HepG2 (cell line): ENCODE results near the gene COX4I1. TPM values are rescaled to one million over a fixed set of nuclear protein-coding genes. Genes with fewer than 3 reads are reported as not detected.
A peak's percentile ranks its signal among the peaks of the same experiment; 100 is the strongest.

Experiments
- ATAC-seq: fragments of 200-7000 bp; cut with Tn5 transposase; 3 replicates; pipeline ENCODE4 v1.9.1; 2020; ENCODE audit warnings: mild to moderate bottlenecking, moderate library complexity
- BruUV-seq: library from RNA; stranded (reverse); fragments of 400-500 nt; replicated peaks from 2 replicates; lab custom pipeline; 2021; lab: Mats Ljungman, UMichigan
- CTCF ChIA-PET: fragments of 300-600 bp; formaldehyde crosslinking; extraction: SDS; loops from one replicate; lab custom pipeline; 2021; ENCODE audit warnings: low total read pairs, inconsistent platforms, low intra/inter-chr PET ratio; lab: Yijun Ruan, JAX
- POLR2A ChIA-PET: fragments of 350-600 bp; sonication (Branson Sonifier 250); formaldehyde crosslinking; loops from one replicate; lab custom pipeline; 2020; ENCODE audit warnings: antibody characterized with exemption, inconsistent platforms; lab: Yijun Ruan, JAX
- DNase-seq: peaks from one replicate; pipeline ENCODE4 v3.0.0-alpha.2; 2015; ENCODE audit warnings: low spot score
- FAIRE-seq: peaks from 3 replicates; lab custom pipeline; 2011; peaks lifted over from hg19 to GRCh38; lab: Jason Lieb, UNC
- H2AFZ ChIP-seq: one replicate; pipeline ENCODE4 v1.6.1; 2011; ENCODE audit warnings: low read length, inconsistent platforms
- H3K27ac ChIP-seq: fragments of 300-600 bp; 3 replicates; pipeline ENCODE4 v1.8.0; 2011; ENCODE audit warnings: mixed run types, mild to moderate bottlenecking, mixed read lengths, low read length, inconsistent platforms; ENCODE audit not compliant: insufficient read depth; ENCODE audit errors: extremely low read length
- H3K27me3 ChIP-seq, 2 experiments: fragments of 200-600 bp in 1 of 2; 2 replicates in 1 of 2; 3 replicates in 1 of 2; pipeline versions ENCODE4 v1.6.0 to v1.8.0; 2011; ENCODE audit warnings: low read length in 2 of 2, mild to moderate bottlenecking in 2 of 2, moderate library complexity in 2 of 2, inconsistent platforms in 1 of 2; ENCODE audit not compliant: insufficient read depth in 2 of 2, control insufficient read depth in 1 of 2
- H3K36me3 ChIP-seq, 2 experiments: fragments of 200-600 bp in 1 of 2; replicated peaks in 1 of 2; 2 replicates in 1 of 2; 3 replicates in 1 of 2; pipeline versions ENCODE4 v1.5.1 to v1.8.0; 2011; ENCODE audit warnings: low read length in 2 of 2, inconsistent platforms in 1 of 2; ENCODE audit not compliant: insufficient read depth in 2 of 2, control insufficient read depth in 1 of 2
- H3K4me1 ChIP-seq: 2 replicates; pipeline ENCODE4 v1.5.1; 2012; ENCODE audit warnings: low read length, inconsistent platforms; ENCODE audit not compliant: insufficient read depth
- H3K4me2 ChIP-seq: 2 replicates; pipeline ENCODE4 v1.6.0; 2011; ENCODE audit warnings: low read depth, low read length, inconsistent platforms
- H3K4me3 ChIP-seq, 3 experiments: fragments of 200-600 bp in 1 of 3; sonication (generic), shearing (Covaris generic) in 1 of 3; replicated peaks in 1 of 3; 2 replicates each; pipeline ENCODE4 v1.5.1; 2011 to 2016; ENCODE audit warnings: low read length in 3 of 3, inconsistent platforms in 2 of 3, low read depth in 2 of 3, mild to moderate bottlenecking in 2 of 3, control low read depth in 1 of 3, mixed read lengths in 1 of 3; ENCODE audit not compliant: insufficient read depth in 1 of 3
- H3K79me2 ChIP-seq: one replicate; pipeline ENCODE4 v1.6.1; 2011; ENCODE audit warnings: low read length, inconsistent platforms; ENCODE audit not compliant: insufficient read depth
- H3K9ac ChIP-seq: 2 replicates; pipeline ENCODE4 v1.6.0; 2011; ENCODE audit warnings: mild to moderate bottlenecking, low read depth, low read length, inconsistent platforms; ENCODE audit not compliant: insufficient read depth
- H3K9me3 ChIP-seq: 2 replicates; pipeline ENCODE4 v1.5.1; 2012; ENCODE audit warnings: mild to moderate bottlenecking, low read length
- H4K20me1 ChIP-seq: 2 replicates; pipeline ENCODE4 v1.6.0; 2011; ENCODE audit warnings: inconsistent platforms, mild to moderate bottlenecking, low read length, moderate library complexity; ENCODE audit not compliant: insufficient read depth
- CBFB ChIP-seq: sonication (generic); formaldehyde crosslinking; IDR thresholded peaks from 2 replicates; pipeline ENCODE4 v1.4.0; 2020; ENCODE audit warnings: missing genetic modification reagents
- EEA1 ChIP-seq: sonication (generic); formaldehyde crosslinking; IDR thresholded peaks from 2 replicates; pipeline ENCODE4 v1.5.1; 2020; ENCODE audit warnings: mild to moderate bottlenecking, missing genetic modification reagents, borderline replicate concordance
- FLYWCH1 ChIP-seq: sonication (generic); formaldehyde crosslinking; IDR thresholded peaks from 2 replicates; pipeline ENCODE4 v1.8.1; 2023; ENCODE audit warnings: mild to moderate bottlenecking, missing genetic modification reagents
- MLLT10 ChIP-seq: sonication (generic); formaldehyde crosslinking; IDR thresholded peaks from 2 replicates; pipeline ENCODE4 v1.4.0; 2020; ENCODE audit warnings: missing genetic modification reagents
- NFYC ChIP-seq: IDR thresholded peaks from 2 replicates; pipeline ENCODE4 v1.6.1; 2016; ENCODE audit warnings: missing genetic modification reagents, missing compliant biosample characterization
- NR1H2 ChIP-seq: sonication (generic); formaldehyde crosslinking; IDR thresholded peaks from 2 replicates; pipeline ENCODE4 v1.8.1; 2022; ENCODE audit warnings: low read depth, missing genetic modification reagents, borderline replicate concordance
- RXRB ChIP-seq: IDR thresholded peaks from 2 replicates; pipeline ENCODE4 v1.6.1; 2016; ENCODE audit warnings: borderline replicate concordance, missing genetic modification reagents, missing compliant biosample characterization
- SOX5 ChIP-seq: IDR thresholded peaks from 2 replicates; pipeline ENCODE4 v1.6.1; 2016; ENCODE audit warnings: borderline replicate concordance
- TRIM24 ChIP-seq: sonication (generic); formaldehyde crosslinking; IDR thresholded peaks from 2 replicates; pipeline ENCODE4 v1.8.0; 2022; ENCODE audit warnings: mild to moderate bottlenecking, missing genetic modification reagents
- ZBTB33 ChIP-seq: sonication (generic); formaldehyde crosslinking; IDR thresholded peaks from 2 replicates; pipeline ENCODE4 v1.4.0; 2020; ENCODE audit warnings: missing genetic modification reagents
- ZNF441 ChIP-seq: sonication (generic); formaldehyde crosslinking; IDR thresholded peaks from 2 replicates; pipeline ENCODE4 v1.7.0; 2021; ENCODE audit warnings: missing genetic modification reagents, borderline replicate concordance
- ZNF576 ChIP-seq: sonication (generic); formaldehyde crosslinking; IDR thresholded peaks from 2 replicates; pipeline ENCODE4 v1.4.0; 2020; ENCODE audit warnings: mild to moderate bottlenecking, missing genetic modification reagents
- ZNF607 ChIP-seq: sonication (generic); formaldehyde crosslinking; IDR thresholded peaks from 2 replicates; pipeline ENCODE4 v1.5.1; 2020; ENCODE audit warnings: missing genetic modification reagents, mild to moderate bottlenecking, borderline replicate concordance
- ZNF792 ChIP-seq: IDR thresholded peaks from 2 replicates; pipeline ENCODE4 v1.6.1; 2016
- WGBS: methylation state at CpG from one replicate; pipeline ENCODE4 v1.1.6; 2017; ENCODE audit warnings: low lambda C conversion rate; 5-methylcytosine and 5-hydroxymethylcytosine counted together
- in situ Hi-C: cut with HindIII; loops from 2 replicates; pipeline ENCODE4 v1.10.0; 2017; ENCODE audit warnings: low pct_unique_long_range_greater_than_20kb; ENCODE audit not compliant: extremely low pct_ligation_motif_present
- intact Hi-C: fragments of 100-400 bp; cut with micrococcal nuclease; formaldehyde crosslinking; loops from one replicate; pipeline ENCODE4 v1.10.0; 2022; ENCODE audit not compliant: unreplicated experiment
- polyA plus RNA-seq, 8 experiments: library from polyadenylated mRNA; depleted of rRNA in 3 of 8; stranded (reverse) in 7 of 8; unstranded in 1 of 8; fragments of >200 nt; fragmentation: Illumina TruSeq in 4 of 8; extraction: Trizol in 4 of 8; gene quantifications; 2 replicates each; pipeline versions ENCODE4 v1.2.1 to v1.2.3, GENCODE V29; 2011 to 2016; ENCODE audit warnings: low read depth in 4 of 8, missing spikeins in 1 of 8, mixed read lengths in 1 of 8; ENCODE audit not compliant: insufficient read depth in 1 of 8
- total RNA-seq, 5 experiments: library from RNA; depleted of rRNA; stranded (reverse); fragments of >200 nt; fragmentation: Illumina TruSeq; extraction: Trizol; gene quantifications; 2 replicates each; pipeline ENCODE4 v1.2.3, GENCODE V29; 2016; ENCODE audit warnings: low read depth in 1 of 5
- TF ChIP-seq, protein P1 (sequence below): sonication (generic); formaldehyde crosslinking; IDR thresholded peaks from 2 replicates; pipeline ENCODE4 v1.5.0; 2020; ENCODE audit warnings: mild to moderate bottlenecking, missing genetic modification reagents
- TF ChIP-seq, protein P2 (sequence below): sonication (generic); formaldehyde crosslinking; IDR thresholded peaks from 2 replicates; pipeline ENCODE4 v1.9.0; 2022; ENCODE audit warnings: low read depth, missing genetic modification reagents
- TF ChIP-seq, protein P3 (sequence below): sonication (generic); formaldehyde crosslinking; IDR thresholded peaks from 2 replicates; pipeline ENCODE4 v1.8.1; 2023; ENCODE audit warnings: mild to moderate bottlenecking, missing genetic modification reagents

The COX4I1 gene
- total and polyA plus RNA-seq, 2 of the 13 experiments (the other 11 are each of a cell fraction or from before 2014, with no cell fraction given), result 658 to 902 TPM

- POLR2A ChIA-PET, result no interaction called here
- H3K4me1 ChIP-seq, result 0 out of 2 replicates have a peak, but pooled peaks cover 22% of the 10 kb centered on the region
- no peak overlapping the region for H2AFZ ChIP-seq
- no peaks in the 10 kb centered on the region for H3K79me2 ChIP-seq
- H3K27ac ChIP-seq, result no peak overlapping the region
- H3K4me3 ChIP-seq, result no peak overlapping the region
- ATAC-seq (no peak), FAIRE-seq (no peak), DNase-seq (no peak)
- no peak overlapping the region for H3K4me2 ChIP-seq
- H3K9ac ChIP-seq, result no peak overlapping the region
- H3K27me3 ChIP-seq, result peaks cover 29 to 57% of the 10 kb centered on the region in 2 experiments
- H3K9me3 ChIP-seq, result no peaks in the 10 kb centered on the region
- intact Hi-C loops, result loop anchor here (5.0 kb wide), 1 partner anchor 912 kb away; no protein-coding TSS in a partner anchor
- CTCF ChIA-PET, result no interaction called here
- WGBS, result 73% methylated on average over 14 of the region's 14 CpGs
- H4K20me1 ChIP-seq, result peaks cover 8% of the 10 kb centered on the region; the same call in 1 of the 2 replicates
- in situ Hi-C loops, result no loop called here
- TF ChIP-seq MLLT10 (no peak), RXRB (CRISPR knock-in tag) (no peak), CBFB (CRISPR knock-in tag) (no peak), ZNF792 (CRISPR knock-in tag) (no peak), ZNF441 (CRISPR knock-in tag) (no peak), FLYWCH1 (CRISPR knock-in tag) (0 out of 2 replicates have a peak, but pooled peaks have one; percentile 47), ZBTB33 (CRISPR knock-in tag) (no peak), NR1H2 (CRISPR knock-in tag) (no peak), SOX5 (no peak), ZNF607 (CRISPR knock-in tag) (no peak), ZNF576 (CRISPR knock-in tag) (0 out of 2 replicates have a peak, but pooled peaks have one; percentile 44), NFYC (CRISPR knock-in tag) (no peak), EEA1 (no peak), TRIM24 (CRISPR knock-in tag) (no peak)
- TF ChIP-seq, protein P1, sequence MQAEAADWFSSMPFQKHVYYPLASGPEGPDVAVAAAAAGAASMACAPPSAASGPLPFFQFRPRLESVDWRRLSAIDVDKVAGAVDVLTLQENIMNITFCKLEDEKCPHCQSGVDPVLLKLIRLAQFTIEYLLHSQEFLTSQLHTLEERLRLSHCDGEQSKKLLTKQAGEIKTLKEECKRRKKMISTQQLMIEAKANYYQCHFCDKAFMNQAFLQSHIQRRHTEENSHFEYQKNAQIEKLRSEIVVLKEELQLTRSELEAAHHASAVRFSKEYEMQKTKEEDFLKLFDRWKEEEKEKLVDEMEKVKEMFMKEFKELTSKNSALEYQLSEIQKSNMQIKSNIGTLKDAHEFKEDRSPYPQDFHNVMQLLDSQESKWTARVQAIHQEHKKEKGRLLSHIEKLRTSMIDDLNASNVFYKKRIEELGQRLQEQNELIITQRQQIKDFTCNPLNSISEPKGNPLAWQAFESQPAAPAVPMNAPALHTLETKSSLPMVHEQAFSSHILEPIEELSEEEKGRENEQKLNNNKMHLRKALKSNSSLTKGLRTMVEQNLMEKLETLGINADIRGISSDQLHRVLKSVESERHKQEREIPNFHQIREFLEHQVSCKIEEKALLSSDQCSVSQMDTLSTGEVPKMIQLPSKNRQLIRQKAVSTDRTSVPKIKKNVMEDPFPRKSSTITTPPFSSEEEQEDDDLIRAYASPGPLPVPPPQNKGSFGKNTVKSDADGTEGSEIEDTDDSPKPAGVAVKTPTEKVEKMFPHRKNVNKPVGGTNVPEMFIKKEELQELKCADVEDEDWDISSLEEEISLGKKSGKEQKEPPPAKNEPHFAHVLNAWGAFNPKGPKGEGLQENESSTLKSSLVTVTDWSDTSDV (CRISPR knock-in tag), result no peak
- TF ChIP-seq, protein P2, sequence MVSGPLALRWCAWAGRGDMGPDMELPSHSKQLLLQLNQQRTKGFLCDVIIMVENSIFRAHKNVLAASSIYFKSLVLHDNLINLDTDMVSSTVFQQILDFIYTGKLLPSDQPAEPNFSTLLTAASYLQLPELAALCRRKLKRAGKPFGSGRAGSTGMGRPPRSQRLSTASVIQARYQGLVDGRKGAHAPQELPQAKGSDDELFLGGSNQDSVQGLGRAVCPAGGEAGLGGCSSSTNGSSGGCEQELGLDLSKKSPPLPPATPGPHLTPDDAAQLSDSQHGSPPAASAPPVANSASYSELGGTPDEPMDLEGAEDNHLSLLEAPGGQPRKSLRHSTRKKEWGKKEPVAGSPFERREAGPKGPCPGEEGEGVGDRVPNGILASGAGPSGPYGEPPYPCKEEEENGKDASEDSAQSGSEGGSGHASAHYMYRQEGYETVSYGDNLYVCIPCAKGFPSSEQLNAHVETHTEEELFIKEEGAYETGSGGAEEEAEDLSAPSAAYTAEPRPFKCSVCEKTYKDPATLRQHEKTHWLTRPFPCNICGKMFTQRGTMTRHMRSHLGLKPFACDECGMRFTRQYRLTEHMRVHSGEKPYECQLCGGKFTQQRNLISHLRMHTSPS (CRISPR knock-in tag), result no peak
- TF ChIP-seq, protein P3, sequence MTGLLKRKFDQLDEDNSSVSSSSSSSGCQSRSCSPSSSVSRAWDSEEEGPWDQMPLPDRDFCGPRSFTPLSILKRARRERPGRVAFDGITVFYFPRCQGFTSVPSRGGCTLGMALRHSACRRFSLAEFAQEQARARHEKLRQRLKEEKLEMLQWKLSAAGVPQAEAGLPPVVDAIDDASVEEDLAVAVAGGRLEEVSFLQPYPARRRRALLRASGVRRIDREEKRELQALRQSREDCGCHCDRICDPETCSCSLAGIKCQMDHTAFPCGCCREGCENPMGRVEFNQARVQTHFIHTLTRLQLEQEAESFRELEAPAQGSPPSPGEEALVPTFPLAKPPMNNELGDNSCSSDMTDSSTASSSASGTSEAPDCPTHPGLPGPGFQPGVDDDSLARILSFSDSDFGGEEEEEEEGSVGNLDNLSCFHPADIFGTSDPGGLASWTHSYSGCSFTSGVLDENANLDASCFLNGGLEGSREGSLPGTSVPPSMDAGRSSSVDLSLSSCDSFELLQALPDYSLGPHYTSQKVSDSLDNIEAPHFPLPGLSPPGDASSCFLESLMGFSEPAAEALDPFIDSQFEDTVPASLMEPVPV (CRISPR knock-in tag), result no peak
- BruUV-seq, result no TSS peak
- no peaks in the 10 kb centered on the region for H3K36me3 ChIP-seq
These were observed 49.7 kb upstream of the COX4I1 start for GRCh38 chr16:85749771-85750145.
